Activated CD4-positive, alpha-beta T cell treated with anti-CD3 and anti-CD28 coated beads for 24 hours (primary cell): ENCODE measurements around the gene PDE4B.

Experiments used
- DNase-seq, 2 donors: peaks; one replicate each; pipeline ENCODE4 v3.0.0-alpha.2; 2020; ENCODE audit warnings: low read depth in 2 of 2

PDE4B gene

GRCh38 chr1:66262208-66262963 is 469.7 kb downstream of the PDE4B start:
- no peak for DNase-seq

DNA sequence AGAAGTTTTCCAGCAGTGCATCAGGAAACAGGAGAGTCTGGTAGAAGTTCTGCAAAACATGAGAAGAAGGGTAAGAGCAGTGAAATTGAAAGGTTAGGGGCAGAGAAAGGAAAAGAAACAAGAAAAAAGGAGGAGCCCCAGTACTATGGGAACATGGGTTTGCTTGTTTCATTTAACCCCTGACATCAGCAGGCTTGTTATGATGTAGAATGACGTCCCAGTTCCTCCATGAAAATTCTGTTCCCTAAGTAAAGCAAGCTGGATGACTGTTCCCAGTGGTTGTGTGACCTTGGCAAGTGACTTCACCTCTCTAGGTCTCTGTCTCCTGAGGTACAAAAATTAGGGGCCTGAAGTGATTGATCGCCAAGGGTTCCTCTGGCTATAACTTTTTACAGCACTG is 472.6 kb downstream of the PDE4B start:
- no peak for DNase-seq

GRCh38 chr1:66265796-66266195 is 473.1 kb downstream of the PDE4B start:
- DNase-seq, result no peak

DNA sequence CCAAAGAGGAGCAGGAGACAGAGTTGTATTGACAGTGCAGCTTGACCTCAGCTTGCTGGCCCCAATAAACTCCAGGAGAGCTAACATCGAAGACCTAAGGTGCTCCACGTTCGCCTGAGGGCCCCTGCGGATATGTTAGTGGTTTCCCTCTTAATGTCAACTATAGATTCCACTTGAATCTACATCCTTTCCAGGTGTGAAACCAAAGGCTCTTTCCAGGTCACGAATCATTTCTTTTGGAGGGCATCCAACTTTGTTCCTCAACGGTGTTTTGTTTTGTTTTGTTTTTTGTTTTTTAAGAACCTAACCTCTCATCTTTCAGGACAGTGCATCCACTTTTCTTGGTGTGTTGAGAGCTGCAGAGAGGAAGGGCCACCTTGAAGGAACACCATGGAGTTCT is 473.7 kb downstream of the PDE4B start:
- DNase-seq, result no peak

DNA sequence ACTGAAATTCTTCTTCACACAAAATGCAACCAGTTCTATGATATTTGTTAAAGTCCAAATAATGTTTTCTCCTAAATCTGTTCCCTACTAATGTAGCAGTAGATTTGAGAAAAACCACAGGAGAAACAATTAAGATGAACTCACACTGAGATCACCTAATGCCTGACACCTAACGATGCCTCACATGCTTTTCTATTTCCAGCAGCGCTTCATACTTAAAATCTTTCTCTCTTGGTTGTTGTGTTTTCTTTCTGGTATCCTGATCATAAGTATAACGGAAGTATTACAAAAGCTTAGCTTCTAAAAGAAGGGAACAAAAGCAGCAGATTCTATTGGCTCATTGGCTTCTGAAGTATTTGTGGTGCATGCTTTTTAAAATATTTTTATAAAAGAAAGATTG is 474.1 kb downstream of the PDE4B start:
- no peak for DNase-seq

- no peak for DNase-seq
Measured at GRCh38 chr1:66267201-66267940, 474.7 kb downstream of the PDE4B start.

GRCh38 chr1:66269222-66269621 is 476.5 kb downstream of the PDE4B start:
- DNase-seq, result no peak

GRCh38 chr1:66270119-66270812 is 477.6 kb downstream of the PDE4B start:
- no peak for DNase-seq

- DNase-seq, result peak; percentile 42 to 45
Measured at GRCh38 chr1:66271216-66271903, 478.7 kb downstream of the PDE4B start.

DNA sequence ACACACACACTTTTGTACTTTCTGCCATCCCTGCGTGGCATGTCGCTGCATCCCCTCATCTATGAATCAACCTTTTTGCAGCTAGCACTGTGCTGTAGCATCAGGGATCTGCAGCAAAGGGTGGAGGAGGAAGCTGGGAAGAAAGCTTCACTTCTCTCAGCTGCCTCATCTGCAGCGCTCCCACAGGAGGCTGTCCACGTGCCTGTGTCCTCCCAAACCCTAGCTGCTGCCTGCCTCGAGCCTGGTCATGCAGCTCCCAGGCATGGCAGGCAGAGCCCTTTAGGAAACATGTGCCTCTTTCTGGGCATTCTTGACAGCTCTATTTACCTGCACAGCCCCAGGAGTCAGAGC is 479.2 kb downstream of the PDE4B start:
- no peak for DNase-seq

GRCh38 chr1:66273656-66274055 is 481.0 kb downstream of the PDE4B start:
- no peak for DNase-seq

DNA sequence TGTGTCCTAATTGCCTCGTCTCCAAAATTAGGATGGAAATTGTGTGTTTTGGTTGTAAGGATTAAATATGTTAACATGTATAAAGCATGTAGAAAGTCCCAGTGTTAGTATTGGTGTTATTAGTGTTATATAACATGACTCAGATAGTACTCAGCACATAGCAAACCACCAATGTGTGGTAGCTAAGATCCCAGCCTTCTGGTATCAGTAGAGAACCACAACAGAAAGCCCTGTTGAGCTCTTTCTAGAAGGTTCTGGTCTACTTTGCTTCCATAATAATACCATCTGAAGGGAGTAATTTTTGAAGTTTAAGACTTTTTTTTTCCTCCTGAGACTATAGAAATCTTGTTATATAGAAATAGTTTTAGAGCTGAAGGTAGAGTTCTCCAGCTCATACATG is 481.9 kb downstream of the PDE4B start:
- DNase-seq, result no peak

GRCh38 chr1:66275083-66275482 is 482.4 kb downstream of the PDE4B start:
- DNase-seq, result no peak

DNA sequence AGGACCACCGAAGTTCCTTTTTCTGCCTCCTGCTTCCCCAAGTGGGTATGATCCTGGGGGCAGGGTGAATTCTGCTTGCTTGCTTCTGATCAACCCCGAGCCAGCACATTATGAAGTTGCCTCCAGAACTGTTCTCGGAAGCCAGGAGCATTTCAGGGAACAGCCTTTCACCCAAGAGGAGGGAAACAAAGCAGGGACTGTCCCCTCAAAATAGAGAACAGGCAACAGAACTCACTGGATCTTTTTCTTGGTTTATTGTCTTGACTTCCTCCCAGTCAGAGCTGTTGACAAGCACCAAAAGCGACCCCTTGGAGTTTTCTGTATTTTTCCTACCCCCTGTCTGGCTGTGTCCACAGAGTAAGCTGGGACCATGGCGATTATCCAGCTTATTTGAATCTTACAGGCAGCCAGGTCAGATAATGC is 482.9 kb downstream of the PDE4B start:
- DNase-seq, result no peak

- DNase-seq, result no peak
Measured at GRCh38 chr1:66276218-66276617, 483.5 kb downstream of the PDE4B start.

GRCh38 chr1:66278260-66279021 is 485.7 kb downstream of the PDE4B start:
- DNase-seq, result no peak

DNA sequence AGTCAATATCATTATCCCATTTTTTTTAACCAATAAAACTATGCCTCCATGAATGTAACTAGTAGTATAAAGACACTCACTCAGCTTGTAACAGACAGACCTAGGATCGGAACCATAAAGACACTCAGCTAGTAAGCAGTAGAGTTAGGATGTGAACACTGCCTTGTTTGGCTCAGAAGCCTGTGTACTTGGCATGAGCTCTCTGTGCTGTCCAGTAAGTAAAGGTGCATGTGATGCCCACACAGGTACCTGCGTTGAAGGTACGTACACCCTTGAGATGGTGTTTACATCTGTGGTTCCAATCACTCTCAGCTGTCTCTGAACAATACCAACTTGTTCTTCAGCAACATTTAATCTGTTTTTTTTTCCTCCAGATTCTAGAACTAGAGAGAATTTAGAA is 489.1 kb downstream of the PDE4B start:
- DNase-seq, result no peak

- DNase-seq, result peak; percentile 34 to 54
Measured at GRCh38 chr1:66282343-66282852, 489.7 kb downstream of the PDE4B start.

GRCh38 chr1:66282891-66283621 is 490.4 kb downstream of the PDE4B start:
- no peak for DNase-seq

DNA sequence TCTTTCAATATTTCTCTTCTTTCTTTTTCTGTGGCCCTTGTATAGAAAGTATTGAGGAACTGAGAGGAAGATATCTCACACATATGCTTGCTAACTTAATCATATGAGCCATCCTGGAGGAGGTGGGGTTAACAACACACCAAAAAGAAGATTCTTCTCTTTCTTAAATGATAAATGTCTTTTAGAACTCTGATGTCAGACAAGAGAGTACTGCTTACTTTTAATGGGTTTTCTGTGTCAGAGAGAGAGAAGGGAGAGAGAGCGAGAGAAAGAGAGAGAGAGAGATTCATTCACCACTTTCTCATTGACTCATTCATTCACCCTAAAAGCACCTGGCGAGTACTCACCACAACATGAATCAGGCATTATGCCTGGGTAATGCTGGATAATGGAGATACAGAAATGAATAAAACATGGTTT is 490.9 kb downstream of the PDE4B start:
- DNase-seq, result no peak

- no peak for DNase-seq
Measured at GRCh38 chr1:66284746-66285145, 492.1 kb downstream of the PDE4B start.
